Keratinocyte (primary cell): ENCODE results near the gene ADAM30.

Source experiments
- CTCF ChIP-seq, 3 experiments: IDR thresholded peaks in 1 of 3; conservative IDR thresholded peaks in 1 of 3; optimal IDR thresholded peaks in 1 of 3; 2 replicates in 2 of 3; 3 replicates in 1 of 3; pipeline versions ENCODE3 to v1.5.1; 2011; ENCODE audit warnings: low read length in 3 of 3, mild to moderate bottlenecking in 3 of 3, moderate library complexity in 2 of 3, control low read depth in 1 of 3, inconsistent platforms in 1 of 3; ENCODE audit not compliant: insufficient read depth in 2 of 3; ENCODE audit errors: extremely low read depth in 1 of 3
- EZH2 ChIP-seq: IDR thresholded peaks from one replicate; pipeline ENCODE4 v1.6.1; 2012; ENCODE audit warnings: inconsistent platforms, mild to moderate bottlenecking, low read length, moderate library complexity

GRCh38 chr1:119914071-119914470 is 17.8 kb upstream of the ADAM30 start:
- TF ChIP-seq CTCF (optimal IDR thresholded peaks at IDR 0.05 in 1 of 3, IDR thresholded peaks at IDR 0.05 in 1 of 3, conservative IDR thresholded peaks at IDR 0.05 in 1 of 3; ENCODE audit: extremely low read depth in 1 of 3, insufficient read depth in 2 of 3, low read length in 3 of 3) (no peak), EZH2 (no peak)
